Measurements from ENCODE around the gene GNG14. TPM values are rescaled to one million over a fixed set of nuclear protein-coding genes. Genes with fewer than 3 reads are reported as not detected.

The GNG14 gene
- total RNA-seq, 1 experiment from 2014 or later: not detected

DNA sequence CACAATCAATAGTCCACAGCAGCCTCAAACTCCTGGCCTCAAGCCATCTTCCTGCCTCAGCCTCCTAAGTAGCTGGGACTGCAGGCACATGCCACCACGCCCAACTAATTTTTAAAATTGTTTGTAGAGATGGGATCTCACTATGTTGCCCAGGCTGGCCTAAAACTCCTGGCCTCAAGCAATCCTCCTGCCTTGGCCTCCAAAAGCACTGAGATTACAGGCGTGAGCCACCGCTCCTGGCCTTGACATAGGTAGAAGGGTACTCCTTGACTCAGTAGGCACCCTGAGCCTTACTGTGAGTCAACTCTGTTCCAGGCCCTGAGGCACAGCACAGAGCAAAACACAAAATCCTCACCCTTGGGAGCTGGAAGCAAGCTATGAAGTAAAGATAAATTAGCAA, 28.1 kb downstream of the GNG14 start:
- Mint-ChIP-seq H3K36me3 (ENCODE audit: insufficient read depth, unreplicated experiment) (peaks cover 31% of the 10 kb centered on the region), H3K9me3 (ENCODE audit: low read depth, unreplicated experiment) (no peaks in the 10 kb centered on the region), H3K27me3 (ENCODE audit: unreplicated experiment) (no peaks in the 10 kb centered on the region), H3K4me1 (ENCODE audit: low read depth, unreplicated experiment) (peaks cover 6% of the 10 kb centered on the region), H3K4me3 (ENCODE audit: low read depth, unreplicated experiment) (no peak overlapping the region), H3K27ac (ENCODE audit: unreplicated experiment) (no peak overlapping the region)
- CTCF ChIA-PET: no interaction called here
- TF ChIP-seq, protein P1, sequence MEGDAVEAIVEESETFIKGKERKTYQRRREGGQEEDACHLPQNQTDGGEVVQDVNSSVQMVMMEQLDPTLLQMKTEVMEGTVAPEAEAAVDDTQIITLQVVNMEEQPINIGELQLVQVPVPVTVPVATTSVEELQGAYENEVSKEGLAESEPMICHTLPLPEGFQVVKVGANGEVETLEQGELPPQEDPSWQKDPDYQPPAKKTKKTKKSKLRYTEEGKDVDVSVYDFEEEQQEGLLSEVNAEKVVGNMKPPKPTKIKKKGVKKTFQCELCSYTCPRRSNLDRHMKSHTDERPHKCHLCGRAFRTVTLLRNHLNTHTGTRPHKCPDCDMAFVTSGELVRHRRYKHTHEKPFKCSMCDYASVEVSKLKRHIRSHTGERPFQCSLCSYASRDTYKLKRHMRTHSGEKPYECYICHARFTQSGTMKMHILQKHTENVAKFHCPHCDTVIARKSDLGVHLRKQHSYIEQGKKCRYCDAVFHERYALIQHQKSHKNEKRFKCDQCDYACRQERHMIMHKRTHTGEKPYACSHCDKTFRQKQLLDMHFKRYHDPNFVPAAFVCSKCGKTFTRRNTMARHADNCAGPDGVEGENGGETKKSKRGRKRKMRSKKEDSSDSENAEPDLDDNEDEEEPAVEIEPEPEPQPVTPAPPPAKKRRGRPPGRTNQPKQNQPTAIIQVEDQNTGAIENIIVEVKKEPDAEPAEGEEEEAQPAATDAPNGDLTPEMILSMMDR (IDR thresholded peaks at IDR 0.05; ENCODE audit: unreplicated experiment): no peak
- BruUV-seq (replicated peaks): no TSS peak
- no peak for DNase-seq
- intact Hi-C loops (cut with micrococcal nuclease; ENCODE audit: unreplicated experiment): no loop called here

DNA sequence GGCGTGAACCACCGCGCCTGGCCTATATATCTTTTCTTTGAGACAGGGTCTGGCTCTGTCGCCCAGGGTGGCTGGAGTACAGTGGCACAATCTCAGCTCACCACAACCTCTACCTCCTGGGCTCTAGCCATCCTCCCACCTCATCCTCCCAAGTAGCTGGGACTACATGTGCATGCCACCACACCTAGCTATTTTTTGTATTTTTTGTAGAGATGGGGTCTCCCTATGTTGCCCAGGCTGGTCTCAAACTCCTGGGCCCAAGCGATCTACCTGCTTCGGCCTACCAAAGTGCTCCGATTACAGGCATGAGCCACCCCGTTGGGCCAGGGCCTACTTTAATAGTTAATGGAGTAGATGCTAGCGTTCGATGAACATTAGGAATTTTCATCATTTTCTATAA, 32.5 kb downstream of the GNG14 start:
- BruUV-seq (replicated peaks): no TSS peak
- Mint-ChIP-seq H3K9me3 (ENCODE audit: low read depth, unreplicated experiment) (no peaks in the 10 kb centered on the region), H3K4me1 (ENCODE audit: low read depth, unreplicated experiment) (peaks cover 15% of the 10 kb centered on the region), H3K4me3 (ENCODE audit: low read depth, unreplicated experiment) (peak overlapping the region; percentile 96), H3K27me3 (ENCODE audit: unreplicated experiment) (no peaks in the 10 kb centered on the region), H3K36me3 (ENCODE audit: insufficient read depth, unreplicated experiment) (peaks cover 52% of the 10 kb centered on the region), H3K27ac (ENCODE audit: unreplicated experiment) (no peak overlapping the region)
- CTCF ChIA-PET: no interaction called here
- TF ChIP-seq, protein P1 (IDR thresholded peaks at IDR 0.05; ENCODE audit: unreplicated experiment): no peak
- intact Hi-C loops (cut with micrococcal nuclease; ENCODE audit: unreplicated experiment): no loop called here
- no peak for DNase-seq

DNA sequence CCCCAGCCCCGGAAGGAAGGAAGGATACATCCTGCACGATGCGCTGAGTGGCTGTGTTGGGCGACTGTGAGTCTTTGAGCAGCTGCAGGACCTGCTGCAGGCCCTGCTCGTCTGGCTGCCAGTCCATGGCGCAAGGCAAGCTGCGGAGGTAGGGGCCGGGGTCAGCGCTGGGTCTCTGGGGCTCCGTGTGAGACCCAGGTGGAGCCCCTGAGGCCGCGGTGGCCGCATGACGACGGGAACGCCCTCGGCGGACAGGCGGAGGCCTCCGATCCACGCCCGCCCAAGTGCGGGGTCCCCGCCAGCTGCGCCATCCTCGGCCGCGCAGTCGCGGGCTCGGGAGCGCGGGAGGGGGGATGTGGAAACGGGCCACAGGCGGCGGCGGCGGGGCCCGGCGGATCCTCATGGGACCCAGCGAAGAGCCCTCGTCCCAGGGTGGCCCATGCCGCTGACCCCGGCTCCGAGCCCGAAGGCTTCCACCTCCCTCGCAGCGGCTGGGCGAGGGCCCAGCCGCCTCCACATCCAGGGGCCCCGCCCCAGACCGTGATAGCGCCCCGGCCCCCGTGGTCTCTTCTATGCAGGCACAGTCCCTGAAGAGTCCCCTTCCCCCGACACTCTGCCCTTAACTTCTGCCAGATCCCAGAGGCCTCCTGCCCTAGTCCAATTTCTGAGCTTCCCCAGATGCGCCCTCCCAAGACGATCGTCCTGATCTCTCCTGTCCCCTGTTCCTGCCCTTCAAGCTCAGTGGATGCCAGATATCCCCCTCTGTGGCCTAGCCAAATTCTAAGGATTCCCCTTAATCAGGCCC, 33.3 kb downstream of the GNG14 start:
- TF ChIP-seq, protein P1 (IDR thresholded peaks at IDR 0.05; ENCODE audit: unreplicated experiment): no peak
- peaks cover 52% of the 10 kb centered on the region for H3K36me3 Mint-ChIP-seq (ENCODE audit: insufficient read depth, unreplicated experiment)
- H3K4me3 Mint-ChIP-seq (ENCODE audit: low read depth, unreplicated experiment): peak overlapping the region; percentile 96
- no peaks in the 10 kb centered on the region for H3K27me3 Mint-ChIP-seq (ENCODE audit: unreplicated experiment)
- intact Hi-C loops (cut with micrococcal nuclease; ENCODE audit: unreplicated experiment): no loop called here
- BruUV-seq (replicated peaks): no TSS peak
- no peak for DNase-seq
- peak overlapping the region; percentile 89 for H3K27ac Mint-ChIP-seq (ENCODE audit: unreplicated experiment)
- CTCF ChIA-PET: interaction anchor here (0.5 to 0.7 kb wide), 3 partner anchors 37 to 995 kb away, joined by 3 to 4 read pairs (median 3); no protein-coding TSS in a partner anchor
- H3K9me3 Mint-ChIP-seq (ENCODE audit: low read depth, unreplicated experiment): no peaks in the 10 kb centered on the region
- peaks cover 15% of the 10 kb centered on the region for H3K4me1 Mint-ChIP-seq (ENCODE audit: low read depth, unreplicated experiment)

DNA sequence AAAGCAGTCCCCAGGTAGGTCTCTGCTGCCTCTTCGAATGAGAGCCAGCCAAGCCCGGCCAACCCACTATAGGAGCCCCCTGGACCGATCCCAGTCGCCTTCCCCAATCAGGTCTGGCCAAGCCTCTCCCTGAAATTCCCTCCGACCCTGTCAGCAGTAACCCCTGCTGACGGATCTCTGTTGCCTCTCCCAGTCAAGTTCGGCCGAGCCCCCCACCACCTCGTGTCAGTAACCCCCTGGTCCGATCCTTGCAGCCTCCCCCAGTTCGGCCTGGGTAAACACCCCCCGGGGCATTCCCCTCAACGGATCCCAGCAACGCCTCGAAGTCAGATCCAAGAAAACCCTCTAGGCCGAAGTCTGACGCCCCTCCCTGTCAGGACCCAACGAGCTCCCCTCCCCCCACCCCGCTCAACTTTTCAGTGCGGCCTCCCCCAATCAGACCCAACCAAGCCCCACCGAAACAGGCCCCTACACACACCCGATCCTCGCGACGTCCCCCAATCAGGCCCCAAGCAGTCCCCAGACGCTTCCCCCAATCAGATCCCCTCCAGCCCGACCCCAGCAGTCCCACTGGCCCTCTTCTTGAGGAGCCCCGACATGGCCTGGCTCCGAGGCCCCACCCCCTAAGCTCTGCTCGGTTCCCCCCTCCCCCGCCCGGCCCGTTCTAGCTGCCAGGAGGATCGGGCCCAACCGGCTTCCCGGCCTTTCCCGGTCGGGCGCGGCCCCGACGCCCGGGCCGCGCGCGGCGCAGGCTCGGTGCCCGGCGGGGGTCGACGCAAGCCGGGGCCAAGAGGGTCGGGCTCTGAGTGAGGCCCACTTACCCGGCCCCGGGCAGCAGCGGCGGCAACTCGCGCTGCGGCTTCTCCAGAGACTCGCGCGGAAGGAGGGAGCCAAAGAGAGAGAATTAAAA, 34.1 kb downstream of the GNG14 start:
- Mint-ChIP-seq H3K9me3 (ENCODE audit: low read depth, unreplicated experiment) (no peaks in the 10 kb centered on the region), H3K27me3 (ENCODE audit: unreplicated experiment) (no peaks in the 10 kb centered on the region), H3K4me1 (ENCODE audit: low read depth, unreplicated experiment) (peaks cover 15% of the 10 kb centered on the region), H3K4me3 (ENCODE audit: low read depth, unreplicated experiment) (peak overlapping the region; percentile 96), H3K36me3 (ENCODE audit: insufficient read depth, unreplicated experiment) (peaks cover 45% of the 10 kb centered on the region), H3K27ac (ENCODE audit: unreplicated experiment) (peak overlapping the region; percentile 89)
- BruUV-seq (replicated peaks): no TSS peak
- DNase-seq: peak; percentile 50
- intact Hi-C loops (cut with micrococcal nuclease; ENCODE audit: unreplicated experiment): no loop called here
- CTCF ChIA-PET: interaction anchor here (0.6 to 1.0 kb wide), 5 partner anchors 11 to 996 kb away, joined by 3 to 6 read pairs (median 4); no protein-coding TSS in a partner anchor
- TF ChIP-seq, protein P1 (IDR thresholded peaks at IDR 0.05; ENCODE audit: unreplicated experiment): no peak
